Measurements from ENCODE around the gene PDE6D. TPM values are rescaled to one million over a fixed set of nuclear protein-coding genes. Genes with fewer than 3 reads are reported as not detected.

Gene PDE6D
- total and polyA plus RNA-seq, 2 of the 13 experiments (the other 11 are each of a cell fraction or from before 2014, with no cell fraction given), result 14.1 to 23.2 TPM

- TF ChIP-seq ZFP37 (CRISPR knock-in tag; IDR thresholded peaks at IDR 0.05; ENCODE audit: borderline replicate concordance) (no peak), BRF2 (CRISPR knock-in tag; IDR thresholded peaks at IDR 0.05) (no peak), HNRNPUL1 (IDR thresholded peaks at IDR 0.05; ENCODE audit: low read depth, low read length) (no peak), SOX5 (CRISPR knock-in tag; IDR thresholded peaks at IDR 0.05; ENCODE audit: borderline replicate concordance) (no peak), GPBP1L1 (CRISPR knock-in tag; IDR thresholded peaks at IDR 0.05) (no peak), PRDM10 (CRISPR knock-in tag; IDR thresholded peaks at IDR 0.05; ENCODE audit: low read depth) (no peak), NR3C1 (CRISPR knock-in tag; IDR thresholded peaks at IDR 0.05) (no peak), MAZ (IDR thresholded peaks at IDR 0.05; ENCODE audit: borderline replicate concordance, low read depth, low read length) (no peak), MAZ (CRISPR knock-in tag; IDR thresholded peaks at IDR 0.05; ENCODE audit: low read depth) (no peak), RARA (CRISPR knock-in tag; IDR thresholded peaks at IDR 0.05) (0 out of 2 replicates have a peak, but pooled peaks have one; percentile 4), ZBTB49 (CRISPR knock-in tag; IDR thresholded peaks at IDR 0.05; ENCODE audit: borderline replicate concordance) (no peak), ZNF75D (CRISPR knock-in tag; IDR thresholded peaks at IDR 0.05; ENCODE audit: borderline replicate concordance) (0 out of 2 replicates have a peak, but pooled peaks have one; percentile 81), SP2 (CRISPR knock-in tag; IDR thresholded peaks at IDR 0.05) (no peak), SNAPC2 (CRISPR knock-in tag; IDR thresholded peaks at IDR 0.05) (0 out of 2 replicates have a peak, but pooled peaks have one; percentile 3), PHB2 (IDR thresholded peaks at IDR 0.05; ENCODE audit: partially characterized antibody) (no peak), ZC3H13 (CRISPR knock-in tag; IDR thresholded peaks at IDR 0.05) (peak; percentile 60; the same call in 1 of the 2 replicates), ZNF770 (CRISPR knock-in tag; IDR thresholded peaks at IDR 0.05) (no peak; the same call in 1 of the 2 replicates), TBX2 (CRISPR knock-in tag; IDR thresholded peaks at IDR 0.05; ENCODE audit: borderline replicate concordance) (no peak)
Observed at GRCh38 chr2:231708773-231709635, 72.1 kb downstream of the PDE6D start (continued).
